IPS DF 4.7 (cell line): ENCODE measurements around the gene BDH1.
"Not testable (repeated sequence)": the region's sequence is repeated elsewhere in the genome, so short reads cannot be mapped to it uniquely, and the experiment has no call there.

Source experiments
- DNase-seq: peaks from one replicate; pipeline ENCODE4 v3.0.0-alpha.2; 2013; ENCODE audit warnings: low spot score; ENCODE audit errors: extremely low read depth

Gene BDH1

GRCh38 chr3:197521277-197522182 is 34.2 kb downstream of the BDH1 start:
- DNase-seq, result no peak

DNA sequence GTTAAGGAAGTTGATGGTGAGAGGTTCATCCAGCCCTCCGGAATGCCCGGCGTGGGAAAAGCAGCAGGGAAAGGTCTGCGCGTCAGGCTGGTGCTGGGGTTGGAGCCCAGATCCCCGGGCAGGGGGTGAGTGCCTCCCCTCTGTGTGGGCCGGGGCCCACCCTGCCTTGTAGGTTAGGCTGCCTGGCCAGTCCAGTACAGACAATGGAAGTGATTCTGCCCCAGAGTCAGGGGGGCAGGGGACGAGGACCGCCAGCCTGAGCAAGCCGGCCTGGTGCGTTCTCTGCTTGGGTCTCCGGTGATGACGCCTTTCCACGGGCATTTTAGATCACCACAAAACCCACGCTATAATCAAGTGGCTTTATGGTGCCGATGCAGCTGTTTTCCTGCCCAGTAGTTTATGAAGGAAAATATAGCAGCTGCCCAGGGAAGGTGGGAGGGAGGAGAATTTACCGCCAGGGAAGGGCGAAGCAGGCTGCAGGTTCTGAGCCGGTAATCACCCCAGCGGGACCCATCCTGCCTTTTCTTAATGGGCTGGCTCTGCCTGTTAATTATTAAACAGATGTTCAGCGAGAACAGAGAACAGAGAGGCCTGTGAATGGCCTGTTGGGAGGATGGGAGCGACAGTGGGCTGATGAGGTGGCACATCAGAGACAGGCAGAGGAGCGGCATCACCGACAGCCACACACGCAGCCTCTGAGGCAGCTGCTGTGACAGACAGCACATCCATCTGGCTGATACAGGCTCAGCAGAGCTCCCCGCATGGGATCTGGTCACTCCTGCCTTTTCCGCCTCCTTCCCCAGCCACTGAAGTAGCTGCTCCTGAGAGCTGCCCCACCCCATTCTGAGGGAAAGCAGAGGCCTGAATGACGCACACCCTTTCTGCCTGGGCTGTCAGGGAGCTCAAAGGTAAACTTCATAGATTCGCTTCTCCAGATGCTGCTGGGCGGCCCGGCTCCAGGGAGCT is 35.2 kb downstream of the BDH1 start:
- DNase-seq, result no peak

GRCh38 chr3:197519801-197520211 is 36.0 kb downstream of the BDH1 start:
- DNase-seq, result no peak

- no peak for DNase-seq
Observed at GRCh38 chr3:197518881-197519421, 36.8 kb downstream of the BDH1 start.

GRCh38 chr3:197517922-197518683 is 37.7 kb downstream of the BDH1 start:
- DNase-seq, result not testable (repeated sequence)

- DNase-seq, result not testable (repeated sequence)
Observed at GRCh38 chr3:197516890-197517606, 38.7 kb downstream of the BDH1 start.

- no peak for DNase-seq
Observed at GRCh38 chr3:197516517-197516889, 39.3 kb downstream of the BDH1 start.

DNA sequence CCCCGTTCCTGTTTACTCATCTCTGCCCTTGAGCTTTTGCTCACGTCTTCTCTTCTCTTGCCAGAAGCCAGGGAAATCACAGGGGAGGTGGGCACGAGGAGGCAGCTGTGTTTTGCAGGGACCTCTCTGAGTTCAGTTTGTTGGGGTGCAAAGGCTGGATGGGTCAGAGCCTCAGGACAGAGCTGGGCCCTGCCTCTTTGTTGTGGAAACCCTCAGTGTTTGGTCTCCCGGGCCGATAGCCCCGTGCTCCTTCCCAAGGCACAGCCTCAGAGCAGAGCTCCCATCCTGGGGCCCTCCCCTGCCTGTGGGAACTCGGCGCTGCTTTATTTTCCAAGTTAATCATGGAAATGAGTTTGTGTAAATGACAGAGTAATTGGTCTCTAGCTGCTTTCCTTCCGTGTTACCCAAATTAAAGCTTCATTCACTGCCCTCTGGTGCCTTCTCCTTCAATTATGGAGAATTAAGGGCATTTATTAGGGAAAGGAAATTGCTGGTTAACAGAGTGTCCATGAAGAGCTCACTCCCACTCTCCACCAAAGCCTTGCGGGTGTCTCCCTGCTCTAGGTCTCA is 40.9 kb downstream of the BDH1 start:
- DNase-seq, result no peak

DNA sequence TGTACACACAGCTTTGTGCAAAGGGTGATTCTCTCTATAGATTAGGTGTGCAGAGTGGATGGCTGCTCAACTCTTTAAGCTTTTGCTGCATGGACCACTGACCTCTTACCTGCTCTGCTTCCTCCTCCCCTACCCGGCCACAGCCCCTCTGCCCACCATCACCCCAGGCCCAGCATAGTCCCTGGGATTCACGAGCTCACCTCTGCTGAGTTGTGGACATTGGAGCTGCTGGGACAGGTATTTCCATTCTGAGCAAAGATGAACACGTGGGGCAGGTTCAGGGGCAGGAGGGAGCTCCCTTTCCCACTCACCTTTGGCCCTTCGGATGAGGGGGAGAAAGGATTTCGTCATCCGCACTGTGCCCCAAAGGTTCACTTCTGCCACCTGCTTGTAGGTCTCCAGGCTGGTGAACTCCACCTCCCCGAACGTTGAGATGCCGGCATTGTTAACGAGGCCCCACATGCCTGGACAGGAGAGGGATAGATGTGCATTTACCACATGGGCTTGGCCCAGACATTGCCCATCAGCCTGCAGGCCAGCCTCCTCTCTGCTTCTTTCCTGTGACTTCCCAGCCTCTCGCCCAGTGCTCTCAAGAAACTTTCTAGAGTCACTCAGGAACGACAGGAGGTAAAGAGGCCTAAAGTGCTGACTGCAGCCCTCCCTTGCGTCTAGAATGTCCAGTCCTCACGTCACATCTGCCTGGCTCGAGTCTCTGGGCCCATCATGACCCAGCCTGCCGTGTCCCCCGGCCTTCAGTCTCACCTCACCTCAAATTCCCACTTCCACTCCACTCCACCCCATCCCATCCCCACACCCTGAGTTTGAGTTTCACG is 41.6 kb downstream of the BDH1 start:
- no peak for DNase-seq

GRCh38 chr3:197512691-197513571 is 42.8 kb downstream of the BDH1 start:
- no peak for DNase-seq

- no peak for DNase-seq
Observed at GRCh38 chr3:197511853-197512635, 43.7 kb downstream of the BDH1 start.

- no peak for DNase-seq
Observed at GRCh38 chr3:197511130-197511529, 44.6 kb downstream of the BDH1 start.

- no peak for DNase-seq
Observed at GRCh38 chr3:197510642-197511018, 45.1 kb downstream of the BDH1 start.

GRCh38 chr3:197508924-197509775 is 46.6 kb downstream of the BDH1 start:
- DNase-seq, result no peak

- DNase-seq, result no peak
Observed at GRCh38 chr3:197508461-197508860, 47.3 kb downstream of the BDH1 start.

DNA sequence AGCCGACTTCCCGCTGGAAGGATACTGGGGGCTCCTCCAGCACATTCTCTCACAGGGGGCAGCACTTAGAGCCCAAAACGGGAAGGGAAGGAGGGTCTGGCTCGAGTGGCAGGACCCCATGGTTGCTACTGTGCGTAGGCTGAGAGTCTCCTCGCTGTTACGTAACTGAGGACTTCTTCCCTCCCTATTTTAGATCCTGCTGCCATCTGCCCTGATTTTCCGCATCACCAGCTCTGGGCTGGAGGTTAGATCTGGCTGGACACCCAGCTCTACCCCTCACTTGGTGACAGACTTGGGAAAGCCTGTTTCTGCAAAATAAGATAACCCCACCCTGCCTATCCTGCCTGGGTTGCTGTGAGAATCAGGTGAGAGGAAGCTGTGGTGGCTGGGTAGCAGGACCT is 47.7 kb downstream of the BDH1 start:
- DNase-seq, result no peak

DNA sequence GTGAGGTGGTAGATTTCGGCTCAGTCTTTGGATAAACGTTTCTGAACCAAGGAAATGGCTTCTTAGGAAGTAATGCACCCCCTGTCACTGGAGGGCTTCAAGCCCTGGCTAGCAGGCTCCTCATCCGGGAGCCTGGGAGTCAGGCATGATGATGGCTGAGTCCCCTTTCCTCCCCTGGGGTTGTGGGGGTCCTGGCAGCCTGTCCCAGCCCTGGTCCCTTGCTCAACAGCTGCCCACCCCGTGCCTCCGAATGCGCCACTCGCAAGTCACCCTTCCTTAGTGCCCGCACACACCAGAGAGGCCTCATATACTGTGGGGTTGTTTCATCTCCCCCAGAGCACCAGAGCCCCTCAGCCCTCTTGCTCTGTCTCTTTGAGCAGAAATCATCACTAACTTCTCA is 48.2 kb downstream of the BDH1 start:
- DNase-seq, result no peak
